GM12892 (cell line): ENCODE data around the gene PDCD11.

Source experiments
- POLR2A ChIP-seq: IDR thresholded peaks from 2 replicates; pipeline ENCODE4 v1.6.1; 2011; ENCODE audit warnings: low read depth, low read length, control low read depth
- POLR2AphosphoS5 ChIP-seq: IDR thresholded peaks from 2 replicates; pipeline ENCODE4 v1.6.1; 2011; ENCODE audit warnings: low read depth, low read length, control low read depth
- TAF1 ChIP-seq: IDR thresholded peaks from 2 replicates; pipeline ENCODE4 v1.6.1; 2011; ENCODE audit warnings: low read depth, mild to moderate bottlenecking, control low read depth, low read length, borderline replicate concordance

DNA sequence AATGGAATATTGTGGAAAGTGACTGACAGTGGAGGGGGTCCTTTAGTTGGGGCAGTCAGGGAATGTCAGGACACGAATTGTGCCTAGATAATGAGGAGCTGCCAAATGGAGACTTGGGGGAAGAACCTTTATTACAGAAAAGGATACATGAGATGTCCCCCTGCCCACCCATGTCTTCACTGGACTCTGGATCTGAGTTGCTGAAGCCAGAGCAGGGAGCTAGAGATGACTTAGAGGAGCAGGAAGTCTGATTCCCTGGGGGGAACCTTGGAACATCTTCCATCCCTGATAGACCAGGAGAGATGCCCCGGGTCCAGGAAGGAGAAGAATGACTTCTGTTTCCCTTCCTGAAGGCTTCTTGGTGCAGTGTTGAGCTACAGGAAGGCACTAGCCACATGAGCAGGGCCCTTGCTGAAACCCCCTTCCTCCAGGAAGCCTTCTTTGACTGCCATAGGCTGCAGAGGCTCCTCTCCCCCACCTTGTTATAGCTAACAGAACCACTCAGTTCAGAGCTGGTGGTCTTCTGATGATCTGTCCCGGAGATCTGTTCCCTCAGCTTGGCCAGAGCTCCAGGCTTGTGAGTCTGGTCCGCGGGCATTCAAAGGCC lies 96.3 kb downstream of the PDCD11 start:
- no peak for TF ChIP-seq POLR2A
- TF ChIP-seq POLR2AphosphoS5, result no peak
- no peak for TF ChIP-seq TAF1
